ENCODE results near the gene CHML.

The CHML gene

DNA sequence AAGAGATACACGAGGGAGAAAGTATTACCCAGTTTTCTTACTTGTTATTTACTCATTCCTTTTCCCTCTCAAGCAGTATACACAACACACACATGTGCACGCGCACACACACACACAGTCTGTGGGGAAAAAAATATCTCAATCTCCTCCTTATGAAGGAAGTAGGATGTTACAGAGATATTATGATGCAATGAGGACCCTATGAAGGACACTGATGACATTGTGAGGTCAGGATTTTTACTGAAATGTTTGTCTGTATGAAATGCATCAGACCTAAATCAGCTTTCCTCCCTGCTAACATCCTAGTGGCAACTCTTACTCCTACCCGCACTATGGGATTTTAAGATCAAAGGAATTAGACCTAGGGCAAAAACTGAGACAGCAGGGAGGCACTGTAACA is 11.8 kb upstream of the CHML start, which contains the start of gene WDR64:
TSS of gene WDR64 (plus strand) at position 270 of the 400 bp plus-strand sequence. CDS start 204 bp downstream, outside the sequence.
- DNase-seq (ENCODE audit: low read depth, low spot score): no peak
- no peak within 1 kb of the TSS for H3K4me3 ChIP-seq (ENCODE audit: low read length)

DNA sequence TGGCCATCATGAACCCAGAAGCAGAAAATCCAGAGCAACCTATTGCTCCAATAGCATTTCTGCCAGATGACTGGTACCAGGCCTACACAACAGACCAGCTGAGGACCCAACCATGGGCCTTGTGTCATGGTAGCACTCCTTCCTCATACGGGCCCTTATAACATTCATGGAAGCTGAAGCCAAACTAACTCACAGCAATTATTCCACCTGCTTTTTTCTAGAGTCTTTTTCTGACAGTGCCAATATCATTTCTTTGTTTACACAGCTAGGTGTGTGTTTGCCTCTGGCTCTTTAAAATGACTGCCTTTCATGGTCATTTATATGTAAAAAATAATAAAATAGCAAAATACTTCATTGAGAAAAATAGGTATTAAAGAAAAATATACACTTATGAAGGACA is 8.0 kb upstream of the CHML start:
- DNase-seq (ENCODE audit: low read depth, low spot score): no peak
- no peak overlapping the region for H3K4me3 ChIP-seq (ENCODE audit: low read length)

DNA sequence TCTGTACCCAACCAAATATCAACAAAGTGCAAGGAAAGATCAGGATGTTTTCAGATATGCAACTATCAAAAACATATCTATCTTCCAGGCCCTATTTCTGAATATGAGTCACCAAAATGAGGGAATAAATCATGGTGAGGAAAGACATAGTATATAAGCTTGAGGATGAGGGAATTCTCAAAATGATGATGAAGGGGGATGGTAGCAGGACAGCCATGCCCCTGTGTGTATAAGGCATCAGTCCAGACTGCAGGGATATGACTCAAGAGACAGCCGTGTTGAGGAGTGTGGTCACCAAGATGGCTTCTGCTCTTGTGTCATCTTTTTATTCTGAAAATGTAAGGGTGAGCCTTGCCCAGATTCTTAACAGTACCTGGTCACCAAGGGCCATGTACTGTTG is 7.5 kb upstream of the CHML start:
- no peak for DNase-seq (ENCODE audit: low read depth, low spot score)
- no peak overlapping the region for H3K4me3 ChIP-seq (ENCODE audit: low read length)

DNA sequence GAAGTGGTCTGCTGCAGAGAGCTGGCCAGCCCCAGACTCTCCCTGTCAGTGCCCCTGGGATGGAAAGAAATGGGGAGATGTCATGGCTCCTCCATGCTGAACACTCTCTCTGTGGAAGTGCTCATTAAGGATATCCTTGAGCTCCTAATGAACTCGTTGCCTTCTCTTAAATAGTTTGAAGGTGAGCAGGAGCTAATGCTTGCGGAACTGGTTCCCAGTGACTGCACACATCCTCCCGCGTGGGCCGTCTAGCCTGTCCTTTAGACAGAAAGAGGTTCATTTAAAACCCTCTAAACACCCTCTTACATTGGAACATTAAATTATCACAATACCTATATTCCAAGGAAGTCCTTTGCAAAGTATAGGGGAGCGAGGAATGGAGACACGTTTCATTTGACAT is 6.0 kb upstream of the CHML start:
- no peak for DNase-seq (ENCODE audit: low read depth, low spot score)
- no peak overlapping the region for H3K4me3 ChIP-seq (ENCODE audit: low read length)

DNA sequence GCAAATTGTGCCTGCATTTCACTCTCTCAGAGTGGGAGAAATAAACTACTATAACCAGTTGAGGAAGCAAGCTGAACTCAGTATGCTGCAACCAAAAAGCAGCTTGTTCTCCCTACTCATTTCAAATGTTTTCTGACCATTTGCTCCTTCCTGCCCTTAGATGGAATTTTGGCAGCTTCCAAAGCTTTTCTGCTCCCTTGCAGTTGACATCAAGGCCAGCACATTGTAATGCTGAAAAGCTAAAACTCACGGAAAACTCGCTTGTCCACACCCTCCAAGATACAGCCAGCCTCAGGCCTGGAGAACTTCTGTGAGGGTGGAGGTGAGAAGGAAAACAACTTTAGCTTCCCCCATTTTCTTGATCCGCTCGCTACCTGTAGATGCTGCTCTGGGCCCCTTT is 5.0 kb upstream of the CHML start:
- DNase-seq (ENCODE audit: low read depth, low spot score): no peak
- no peak overlapping the region for H3K4me3 ChIP-seq (ENCODE audit: low read length)

DNA sequence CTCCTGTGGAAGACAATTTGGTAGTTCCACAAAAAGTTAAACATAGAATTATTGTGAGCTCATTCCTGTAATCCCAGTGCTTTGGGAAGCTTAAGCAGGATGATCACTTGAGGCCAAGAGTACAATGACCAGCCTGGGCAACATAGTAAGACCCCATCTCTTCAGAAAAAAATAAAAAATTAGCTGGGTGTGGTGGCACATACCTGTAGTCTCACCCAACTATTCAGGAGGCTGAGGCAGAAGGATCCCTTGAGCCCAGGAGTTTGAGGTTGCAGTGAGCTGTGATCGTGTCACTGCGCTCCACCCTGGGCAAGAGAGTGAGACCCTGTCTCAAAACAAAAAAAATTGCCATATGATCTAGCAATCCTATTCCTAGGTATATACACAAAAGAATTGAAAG is 4.1 kb upstream of the CHML start:
- DNase-seq (ENCODE audit: low read depth, low spot score): no peak
- H3K4me3 ChIP-seq (ENCODE audit: low read length): no peak overlapping the region

DNA sequence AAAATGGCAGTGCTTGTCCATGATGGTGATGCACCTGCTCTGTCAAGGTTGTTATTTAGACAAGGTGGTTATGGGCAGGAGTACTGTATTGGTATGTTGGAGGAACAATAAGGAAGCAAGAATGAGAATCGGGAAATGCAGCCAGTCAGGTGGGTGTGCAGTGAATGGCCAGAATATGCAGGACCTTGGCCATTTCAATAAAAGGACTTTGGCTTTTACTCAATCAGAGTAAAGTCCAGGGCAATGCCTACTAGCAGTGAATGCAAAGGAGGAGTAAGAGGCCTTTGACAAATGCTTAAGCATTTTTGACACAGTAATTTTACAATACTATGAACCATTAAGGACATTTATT is 2.4 kb upstream of the CHML start:
- H3K4me3 ChIP-seq (ENCODE audit: low read length): no peak overlapping the region
- no peak for DNase-seq (ENCODE audit: low read depth, low spot score)

DNA sequence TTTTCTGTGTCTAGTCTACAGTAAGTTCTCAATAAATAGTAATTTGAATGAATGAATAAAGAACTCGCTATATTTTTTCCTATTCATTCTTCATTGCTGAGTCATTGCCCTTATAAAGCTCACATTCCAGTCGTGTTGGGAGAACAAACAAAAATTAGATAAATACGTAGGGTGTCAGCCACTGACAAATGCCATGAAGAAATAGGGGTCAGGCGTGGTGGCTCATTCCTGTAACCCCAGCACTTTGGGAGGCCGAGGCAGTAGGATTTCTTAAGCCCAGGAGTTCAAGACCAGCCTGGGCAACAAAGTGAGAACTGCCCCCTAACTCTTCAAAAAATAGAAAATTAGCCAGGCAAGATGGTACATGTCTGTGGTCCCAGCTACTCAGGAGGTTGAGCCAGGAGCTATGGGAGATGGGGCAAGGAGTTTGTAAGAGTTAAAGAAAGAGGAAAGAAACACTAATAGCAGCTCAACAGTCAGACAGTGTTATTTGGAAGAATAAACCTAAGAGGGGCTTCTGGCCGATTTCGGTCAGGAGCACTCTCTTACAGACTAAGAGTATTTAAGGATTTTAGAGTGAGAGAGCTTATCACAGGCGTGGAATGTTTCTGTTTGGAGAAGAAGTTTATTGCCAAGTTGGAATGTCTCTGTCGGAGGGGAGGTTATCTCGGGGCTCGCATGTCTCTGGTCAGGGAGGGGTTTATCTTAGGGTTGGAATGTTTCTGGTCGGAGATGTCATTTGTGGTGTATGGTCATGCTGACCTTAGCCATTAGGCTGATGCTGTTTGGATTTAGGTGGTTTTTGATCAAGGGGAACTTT is 1.8 kb upstream of the CHML start:
- no peak for DNase-seq (ENCODE audit: low read depth, low spot score)
- H3K4me3 ChIP-seq (ENCODE audit: low read length): no peak overlapping the region

DNA sequence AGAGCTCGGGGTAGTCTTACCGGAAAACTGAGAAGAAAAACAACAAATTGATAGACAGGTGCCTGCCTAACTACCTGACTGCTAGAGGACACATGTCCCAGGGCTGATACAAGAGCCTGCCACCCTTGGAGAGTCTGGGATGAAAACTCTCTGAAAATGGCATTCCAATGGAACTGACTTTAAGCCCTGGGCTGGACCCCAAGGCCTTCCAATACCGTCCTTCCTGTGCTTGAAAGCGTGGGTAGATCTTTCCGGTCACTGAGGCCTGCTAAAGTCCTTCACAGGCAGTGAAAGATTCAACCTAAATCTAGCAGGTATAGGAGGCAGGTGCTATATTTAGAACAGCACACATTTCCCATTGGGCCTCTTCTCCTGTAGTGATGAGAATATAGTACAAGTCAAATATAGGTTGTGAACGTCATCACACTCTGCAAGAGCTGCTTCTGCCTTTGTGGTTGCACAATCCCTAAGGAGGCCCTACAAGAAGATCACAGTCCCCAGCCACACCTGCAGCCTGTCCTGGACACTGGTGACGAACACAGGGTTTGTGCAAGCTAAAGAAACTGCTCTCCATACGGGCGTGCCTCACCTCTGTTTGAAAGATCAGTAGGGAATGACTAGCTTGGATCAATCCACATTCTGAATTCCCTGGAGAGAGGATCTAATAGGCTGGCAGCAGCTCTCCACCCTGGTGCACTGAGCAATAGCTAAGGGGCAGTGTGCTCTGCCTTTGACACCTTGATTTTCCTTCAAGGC is 876 bp upstream of the CHML start:
- no peak for DNase-seq (ENCODE audit: low read depth, low spot score)
- peak overlapping the region; percentile 40 for H3K4me3 ChIP-seq (ENCODE audit: low read length)

DNA sequence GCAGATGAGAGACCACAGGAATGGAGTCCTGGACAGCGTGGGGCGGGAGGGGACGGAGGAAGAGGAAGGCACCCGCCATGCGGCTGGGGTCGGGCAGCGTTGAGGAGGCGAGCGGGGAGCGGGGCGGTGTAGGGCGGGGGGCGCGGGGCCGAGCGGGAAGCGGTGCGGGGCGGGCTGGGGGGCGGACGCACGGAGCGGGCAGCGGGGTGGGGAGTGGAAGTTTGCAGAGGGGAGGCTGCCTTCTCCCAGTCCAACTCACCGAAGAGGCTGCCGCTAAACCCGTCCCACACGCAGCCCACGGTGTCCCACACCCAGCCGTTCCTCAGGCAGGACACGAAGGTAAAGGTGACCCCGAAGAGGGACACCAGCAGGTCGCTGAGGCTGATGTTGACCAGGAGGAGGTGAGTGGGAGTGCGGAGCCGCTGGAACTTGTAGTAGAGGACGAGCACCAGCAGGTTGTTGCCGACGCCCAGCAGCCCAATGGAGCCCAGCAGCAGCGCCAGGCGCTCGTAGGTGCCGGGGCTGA is 483 bp downstream of the CHML start:
- no peak for DNase-seq (ENCODE audit: low read depth, low spot score)
- peak overlapping the region; percentile 75 for H3K4me3 ChIP-seq (ENCODE audit: low read length)

DNA sequence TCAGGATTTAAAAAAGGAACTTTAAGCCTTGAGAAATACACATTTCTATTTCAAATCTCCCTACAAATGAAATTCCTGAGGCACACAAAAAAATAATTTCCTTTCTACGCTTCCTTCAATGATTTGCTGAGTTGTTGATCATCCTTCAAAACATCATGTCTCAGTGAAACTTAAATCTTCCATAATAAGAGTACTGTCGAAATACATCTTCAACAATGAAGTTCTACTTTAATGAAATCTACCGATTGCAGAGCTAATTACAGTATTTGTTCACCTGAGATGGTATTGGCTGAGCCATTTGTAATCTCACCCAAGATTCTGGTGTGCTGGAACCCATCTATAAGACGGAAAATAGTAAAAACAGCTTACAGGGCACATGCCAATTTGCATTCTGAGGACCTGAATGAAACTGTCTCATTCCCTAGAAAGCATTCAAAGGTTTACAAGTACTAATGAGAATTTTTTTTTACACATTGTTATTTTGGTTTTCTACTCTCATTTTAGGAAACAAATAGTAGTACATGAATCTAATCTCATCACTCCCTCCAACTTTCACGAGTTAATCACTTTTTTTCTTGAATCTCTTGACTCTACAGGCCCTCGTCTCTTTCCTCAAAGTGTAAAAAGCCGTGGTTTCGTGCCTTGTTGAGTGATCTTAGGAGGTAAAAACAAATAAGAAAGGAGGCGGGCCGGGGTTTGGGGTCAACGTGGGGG is 1.1 kb downstream of the CHML start:
- peak overlapping the region; percentile 75 for H3K4me3 ChIP-seq (ENCODE audit: low read length)
- no peak for DNase-seq (ENCODE audit: low read depth, low spot score)

DNA sequence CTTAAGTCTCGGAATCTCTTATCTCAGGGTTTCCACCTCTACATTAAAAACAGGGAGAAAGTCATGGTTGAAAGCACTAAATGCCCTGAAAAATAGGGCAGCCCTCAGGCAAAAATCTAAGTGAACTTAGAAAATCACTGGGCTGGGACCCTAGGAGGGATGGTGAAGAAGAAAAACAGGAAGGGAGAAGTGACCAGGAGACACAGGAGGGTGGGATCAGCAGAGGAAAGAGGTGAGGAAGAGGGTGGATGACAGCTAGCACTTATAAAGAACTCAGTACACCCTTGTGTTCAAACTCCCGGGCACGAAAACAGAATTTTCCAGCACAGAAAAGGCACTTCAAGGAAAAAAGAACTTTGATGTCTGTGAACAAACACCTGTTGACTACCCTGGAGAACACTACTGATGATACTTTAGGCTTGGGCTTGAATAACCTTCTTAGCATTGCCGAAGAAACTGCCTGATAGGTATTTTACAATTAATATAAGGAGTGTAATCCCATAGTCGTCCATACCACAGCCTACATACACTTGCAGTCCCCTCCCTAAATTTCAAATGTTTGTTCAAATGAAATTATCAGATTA is 2.0 kb downstream of the CHML start:
- DNase-seq (ENCODE audit: low read depth, low spot score): no peak
- no peak overlapping the region for H3K4me3 ChIP-seq (ENCODE audit: low read length)

DNA sequence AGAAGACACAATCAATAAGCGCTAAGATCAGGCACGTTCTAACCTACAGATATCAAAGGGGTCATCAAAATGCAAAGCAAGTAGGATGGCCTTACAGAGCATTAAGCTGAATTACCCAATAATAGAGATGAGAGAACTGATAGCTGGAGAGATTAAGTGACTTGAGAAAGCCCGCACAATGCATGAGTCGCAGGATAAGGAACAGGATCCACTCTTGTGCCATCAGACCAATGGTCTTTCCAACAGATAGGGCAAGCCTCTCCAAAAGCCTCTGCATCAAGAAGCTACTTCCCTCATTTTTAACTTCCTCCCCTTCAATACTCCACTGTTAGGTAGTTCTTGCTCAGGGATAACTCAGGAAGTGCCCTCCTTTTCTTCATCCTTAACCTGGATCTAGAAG is 2.6 kb downstream of the CHML start:
- H3K4me3 ChIP-seq (ENCODE audit: low read length): no peak overlapping the region
- no peak for DNase-seq (ENCODE audit: low read depth, low spot score)

DNA sequence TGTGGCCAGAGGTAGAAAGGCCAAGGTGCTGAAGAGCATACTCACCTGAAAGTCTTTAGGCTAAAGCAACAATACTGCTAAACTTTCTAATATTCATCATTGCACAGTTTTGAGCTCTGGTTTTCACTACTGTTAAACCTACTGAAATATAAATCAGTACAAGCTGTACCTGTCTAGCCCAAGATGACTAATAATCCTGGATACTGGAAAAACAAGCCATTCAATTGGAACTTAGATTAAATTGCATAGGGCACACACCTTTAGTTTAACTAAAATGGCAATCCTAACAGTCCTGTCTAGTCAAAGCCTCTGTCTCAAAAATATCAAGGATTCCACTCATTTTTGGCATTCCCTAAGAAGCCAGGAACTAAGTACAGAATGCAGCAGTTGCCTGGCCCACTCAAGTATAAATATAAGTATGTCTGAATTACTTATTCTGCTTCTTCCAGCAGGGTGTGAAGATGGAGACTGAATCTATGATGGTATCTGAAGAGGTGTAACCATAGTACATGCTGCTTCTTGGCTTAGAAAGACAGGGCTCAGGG is 3.1 kb downstream of the CHML start:
- no peak overlapping the region for H3K4me3 ChIP-seq (ENCODE audit: low read length)
- no peak for DNase-seq (ENCODE audit: low read depth, low spot score)

DNA sequence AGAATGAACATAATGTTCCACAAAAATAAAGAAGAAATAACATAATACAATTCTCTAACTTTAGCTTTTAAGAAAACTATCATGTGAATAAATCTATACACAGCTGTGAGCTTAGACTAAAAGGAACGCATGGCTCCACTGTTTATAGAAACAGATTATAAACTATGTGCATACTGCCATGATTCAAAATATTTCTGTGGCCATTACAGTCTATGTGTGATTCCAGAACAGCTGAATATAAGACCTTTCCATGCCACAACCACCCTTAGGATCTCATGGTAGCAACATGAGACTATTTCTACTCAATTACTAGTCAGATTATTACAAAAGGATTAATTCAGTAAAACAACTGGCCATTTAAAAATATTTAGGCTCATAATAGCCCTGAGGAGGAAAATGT is 3.9 kb downstream of the CHML start:
- no peak overlapping the region for H3K4me3 ChIP-seq (ENCODE audit: low read length)
- DNase-seq (ENCODE audit: low read depth, low spot score): no peak

DNA sequence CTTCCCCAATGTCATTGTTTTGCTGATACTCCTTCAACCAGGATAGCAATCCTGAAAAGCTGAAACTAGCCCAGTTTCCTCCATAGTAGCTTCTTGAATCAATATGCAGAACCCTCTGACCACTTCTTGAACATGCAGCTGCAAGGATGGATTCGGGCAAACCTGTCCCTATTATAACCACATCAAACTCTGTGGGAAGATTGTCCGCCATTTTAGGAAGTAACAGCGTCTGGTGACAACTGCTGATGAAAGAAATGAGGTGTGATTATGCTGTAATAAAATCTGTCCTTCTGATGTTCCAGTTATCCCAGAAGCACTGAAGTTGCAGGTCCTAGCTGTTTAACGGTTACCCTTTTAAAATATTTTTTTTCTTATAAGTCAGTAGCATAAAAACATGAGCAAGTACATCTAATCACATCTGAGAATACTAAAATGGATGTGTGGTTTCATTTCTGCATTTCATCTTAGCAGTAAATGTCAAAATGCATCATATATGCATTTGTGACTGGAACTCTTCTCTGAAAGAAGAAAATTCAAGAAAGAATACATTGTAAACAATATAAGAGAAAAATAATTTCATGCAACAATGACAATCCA is 4.5 kb downstream of the CHML start:
- peak; percentile 79 for DNase-seq (ENCODE audit: low read depth, low spot score)
- 0 out of 2 replicates have a peak overlapping the region, but pooled peaks have one; percentile 1 for H3K4me3 ChIP-seq (ENCODE audit: low read length)

DNA sequence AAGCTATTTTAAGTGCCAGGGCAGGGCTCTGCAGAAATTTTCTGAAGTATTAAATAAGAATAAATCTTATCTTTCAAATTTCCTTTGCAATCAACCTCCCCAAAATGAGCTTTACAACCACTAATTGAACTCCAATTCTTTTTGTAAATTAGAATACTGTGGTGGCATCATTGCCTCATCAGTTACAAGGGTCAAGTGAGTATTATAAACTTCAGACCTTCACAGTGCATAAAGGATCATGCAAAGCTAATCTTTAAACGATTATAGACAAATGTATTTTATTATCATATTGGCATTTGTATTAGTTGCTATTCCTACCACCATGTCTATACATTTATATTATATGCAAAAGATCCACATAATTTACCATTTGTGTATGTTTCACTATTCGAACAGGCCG is 7.2 kb downstream of the CHML start:
- no peak overlapping the region for H3K4me3 ChIP-seq (ENCODE audit: low read length)
- no peak for DNase-seq (ENCODE audit: low read depth, low spot score)

DNA sequence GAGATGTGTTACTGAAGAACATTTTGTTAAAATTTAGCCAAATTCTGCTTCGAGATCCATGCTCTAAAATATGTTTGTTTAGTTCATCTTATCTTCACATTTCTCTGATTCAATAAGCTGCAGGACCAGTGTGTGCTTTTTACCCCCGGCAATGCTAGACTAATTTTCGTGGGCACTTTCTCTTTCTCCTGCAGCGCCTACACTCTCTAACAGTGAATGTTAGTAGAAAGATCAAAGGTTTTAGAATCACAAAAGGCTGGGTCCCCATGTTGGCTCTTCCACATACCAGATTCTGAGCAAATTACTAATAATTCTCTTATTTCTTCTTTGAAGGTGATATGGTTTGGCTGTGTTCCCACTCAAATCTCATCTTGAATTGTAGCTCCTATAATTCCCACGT is 8.5 kb downstream of the CHML start:
- no peak overlapping the region for H3K4me3 ChIP-seq (ENCODE audit: low read length)
- DNase-seq (ENCODE audit: low read depth, low spot score): no peak

DNA sequence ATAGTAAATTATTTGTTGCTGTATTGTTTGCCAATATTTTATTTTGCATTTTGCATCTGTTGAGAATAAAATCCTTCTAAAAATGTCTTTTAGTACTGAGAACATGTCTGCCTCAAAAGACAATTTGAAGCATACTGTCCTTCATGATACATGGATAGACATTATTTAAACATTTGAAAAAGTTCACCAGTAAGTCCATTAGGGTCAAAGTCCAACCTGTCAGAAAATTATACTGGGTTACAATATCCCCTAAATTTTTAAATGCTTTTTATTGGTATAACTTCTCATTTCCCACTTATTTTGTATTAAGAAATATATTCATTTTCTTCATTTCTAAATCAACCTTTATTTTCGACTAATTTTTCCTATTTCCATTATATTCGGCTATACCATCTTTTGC is 9.3 kb downstream of the CHML start:
- DNase-seq (ENCODE audit: low read depth, low spot score): no peak
- no peak overlapping the region for H3K4me3 ChIP-seq (ENCODE audit: low read length)

Measured in Jurkat, Clone E6-1 (cell line).